ENCODE measurements around the gene PUDP.

- TF ChIP-seq CTCF (IDR thresholded peaks at IDR 0.05; ENCODE audit: low read length) (no peak), EZH2 (IDR thresholded peaks at IDR 0.05; ENCODE audit: borderline replicate concordance, low read length) (no peak)
Measured at GRCh38 chrX:7027071-7027470, 120.9 kb downstream of the PUDP start.

All from OCI-LY1 (cell line).